Measurements from ENCODE around the gene MAU2. TPM values are rescaled to one million over a fixed set of nuclear protein-coding genes. Genes with fewer than 3 reads are reported as not detected.

Gene MAU2
- total RNA-seq, 2 experiments from 2014 or later = 68.8 to 76.9 TPM

- DNase-seq = peak; percentile 21
- peaks cover 35% of the 10 kb centered on the region for H3K36me3 Mint-ChIP-seq (ENCODE audit: low read depth)
- H3K4me1 Mint-ChIP-seq = peaks cover 43% of the 10 kb centered on the region
- H3K4me3 Mint-ChIP-seq = peak overlapping the region; percentile 95
- no peaks in the 10 kb centered on the region for H3K27me3 Mint-ChIP-seq
- POLR2A ChIA-PET = interaction anchor here (0.8 to 1.1 kb wide), 3 partner anchors 12 to 402 kb away, joined by 3 to 4 read pairs (median 3); partner anchors contain the start of genes COPE and DDX49
- no peaks in the 10 kb centered on the region for H3K9me3 Mint-ChIP-seq
- CTCF ChIA-PET = interaction anchor here (1.2 kb wide), 1 partner anchor 170 kb away, joined by 8 read pairs; no protein-coding TSS in a partner anchor
- peak overlapping the region; percentile 79 for H3K27ac Mint-ChIP-seq
Measured at GRCh38 chr19:19321141-19321577, 530 bp downstream of the MAU2 start.

GRCh38 chr19:19324059-19324770 lies 3.6 kb downstream of the MAU2 start:
- ChIA-PET CTCF (interaction anchor here (1.9 kb wide), 1 partner anchor 165 kb away, joined by 5 read pairs; no protein-coding TSS in a partner anchor), POLR2A (interaction anchor here (1.5 kb wide), 1 partner anchor 133 kb away, joined by 4 read pairs; no protein-coding TSS in a partner anchor)
- no peak overlapping the region for H3K4me3 Mint-ChIP-seq
- H3K36me3 Mint-ChIP-seq (ENCODE audit: low read depth) = peaks cover 49% of the 10 kb centered on the region
- H3K4me1 Mint-ChIP-seq = peaks cover 43% of the 10 kb centered on the region
- H3K9me3 Mint-ChIP-seq = no peaks in the 10 kb centered on the region
- no peaks in the 10 kb centered on the region for H3K27me3 Mint-ChIP-seq
- H3K27ac Mint-ChIP-seq = no peak overlapping the region
- DNase-seq = no peak

DNA sequence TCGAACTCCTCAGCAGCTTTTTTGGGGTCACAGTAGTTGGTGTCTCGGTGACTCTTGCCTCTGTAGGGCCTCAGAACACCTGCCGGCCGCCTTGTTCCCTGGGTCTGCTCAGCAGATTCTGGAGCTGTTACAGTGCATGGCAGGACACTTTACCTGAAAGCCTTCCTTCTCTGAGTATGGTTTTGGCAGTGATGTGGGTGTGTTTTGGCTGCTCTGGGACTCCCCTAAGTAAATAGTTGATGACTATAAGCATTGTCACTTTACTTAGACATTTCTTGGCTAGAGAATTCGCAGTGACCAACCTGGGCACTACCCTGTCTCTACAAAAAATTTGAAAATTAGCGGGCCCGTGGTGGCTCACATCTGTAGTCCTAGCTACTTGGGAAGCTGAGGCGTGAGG lies 7.0 kb downstream of the MAU2 start:
- ChIA-PET CTCF (interaction anchor here (0.7 kb wide), 1 partner anchor 748 kb away, joined by 3 read pairs; no protein-coding TSS in a partner anchor), POLR2A (interaction anchor here (0.6 kb wide), 1 partner anchor 13 kb away, joined by 3 read pairs; no protein-coding TSS in a partner anchor)
- H3K27me3 Mint-ChIP-seq = no peaks in the 10 kb centered on the region
- H3K4me1 Mint-ChIP-seq = peaks cover 33% of the 10 kb centered on the region
- no peaks in the 10 kb centered on the region for H3K9me3 Mint-ChIP-seq
- no peak for DNase-seq
- no peak overlapping the region for H3K27ac Mint-ChIP-seq
- H3K36me3 Mint-ChIP-seq (ENCODE audit: low read depth) = peaks cover 54% of the 10 kb centered on the region
- no peak overlapping the region for H3K4me3 Mint-ChIP-seq

DNA sequence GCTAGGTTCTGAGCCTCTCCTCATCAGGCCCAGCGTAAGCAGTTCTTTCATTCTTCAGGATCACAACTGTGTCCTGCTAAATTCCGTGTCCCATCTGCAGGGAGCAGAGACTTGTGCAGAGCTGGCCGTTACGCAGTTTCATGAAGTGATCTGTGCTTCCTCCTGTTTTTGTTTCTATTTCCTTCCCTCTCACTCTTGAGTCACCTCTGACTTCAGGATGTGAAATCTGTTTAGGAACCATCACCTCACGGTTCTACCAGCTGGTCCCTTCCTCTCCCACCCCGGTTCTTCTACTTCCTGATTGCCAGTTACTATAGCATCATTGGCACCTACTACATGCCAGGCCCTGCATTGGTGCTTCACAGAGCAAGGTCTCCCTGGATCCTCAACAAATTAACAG lies 8.5 kb downstream of the MAU2 start:
- Mint-ChIP-seq H3K4me1 (peaks cover 26% of the 10 kb centered on the region), H3K27me3 (no peaks in the 10 kb centered on the region), H3K36me3 (ENCODE audit: low read depth) (peaks cover 49% of the 10 kb centered on the region), H3K27ac (peak overlapping the region; percentile 74), H3K9me3 (no peaks in the 10 kb centered on the region), H3K4me3 (no peak overlapping the region)
- no peak for DNase-seq
- ChIA-PET POLR2A (no interaction called here), CTCF (no interaction called here)

- Mint-ChIP-seq H3K27me3 (no peaks in the 10 kb centered on the region), H3K27ac (no peak overlapping the region), H3K4me1 (peaks cover 4% of the 10 kb centered on the region), H3K4me3 (no peak overlapping the region), H3K9me3 (no peaks in the 10 kb centered on the region), H3K36me3 (ENCODE audit: low read depth) (peaks cover 39% of the 10 kb centered on the region)
- ChIA-PET POLR2A (no interaction called here), CTCF (interaction anchor here (0.8 to 1.4 kb wide), 2 partner anchors 28 to 160 kb away, joined by 3 to 5 read pairs; no protein-coding TSS in a partner anchor)
- no peak for DNase-seq
Measured at GRCh38 chr19:19334063-19334988, 13.7 kb downstream of the MAU2 start.

DNA sequence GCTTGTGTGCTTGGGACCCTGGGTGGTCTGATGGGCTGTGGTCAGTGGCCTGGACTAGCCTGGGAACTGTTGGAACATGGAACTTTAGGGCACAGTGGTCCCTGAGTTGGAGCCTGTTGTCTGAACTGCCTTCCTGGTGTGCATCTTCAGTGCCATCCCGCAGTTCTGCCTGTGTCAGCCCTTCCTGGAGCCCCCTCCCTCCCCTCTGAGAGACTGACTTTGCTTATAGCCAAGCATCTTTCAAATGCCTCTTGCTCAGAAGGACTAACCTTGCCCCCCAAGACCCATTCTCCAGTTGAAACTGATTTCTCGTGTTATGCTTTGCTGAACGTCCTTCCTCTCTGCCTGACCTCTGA lies 14.3 kb downstream of the MAU2 start:
- peaks cover 37% of the 10 kb centered on the region for H3K36me3 Mint-ChIP-seq (ENCODE audit: low read depth)
- ChIA-PET CTCF (interaction anchor here (0.8 kb wide), 1 partner anchor 160 kb away, joined by 3 read pairs; no protein-coding TSS in a partner anchor), POLR2A (no interaction called here)
- no peak overlapping the region for H3K27ac Mint-ChIP-seq
- H3K27me3 Mint-ChIP-seq = no peaks in the 10 kb centered on the region
- no peak for DNase-seq
- H3K9me3 Mint-ChIP-seq = no peaks in the 10 kb centered on the region
- H3K4me1 Mint-ChIP-seq = peaks cover 2% of the 10 kb centered on the region
- H3K4me3 Mint-ChIP-seq = no peak overlapping the region

- no peak for DNase-seq
- H3K36me3 Mint-ChIP-seq (ENCODE audit: low read depth) = peaks cover 37% of the 10 kb centered on the region
Measured at GRCh38 chr19:19335408-19336158, 15.0 kb downstream of the MAU2 start.

GRCh38 chr19:19336597-19336996 lies 16.0 kb downstream of the MAU2 start:
- ChIA-PET CTCF (no interaction called here), POLR2A (no interaction called here)
- H3K27me3 Mint-ChIP-seq = no peaks in the 10 kb centered on the region
- H3K4me1 Mint-ChIP-seq = peaks cover under 1% of the 10 kb centered on the region
- peaks cover 40% of the 10 kb centered on the region for H3K36me3 Mint-ChIP-seq (ENCODE audit: low read depth)
- no peak overlapping the region for H3K27ac Mint-ChIP-seq
- no peaks in the 10 kb centered on the region for H3K9me3 Mint-ChIP-seq
- no peak for DNase-seq
- no peak overlapping the region for H3K4me3 Mint-ChIP-seq

More at GRCh38 chr19:19335408-19336158, 15.0 kb downstream of the MAU2 start:
- CTCF ChIA-PET = no interaction called here
- POLR2A ChIA-PET = no interaction called here
- Mint-ChIP-seq H3K9me3 (no peaks in the 10 kb centered on the region), H3K4me1 (peaks cover 2% of the 10 kb centered on the region), H3K27me3 (no peaks in the 10 kb centered on the region), H3K4me3 (no peak overlapping the region), H3K27ac (no peak overlapping the region)

DNA sequence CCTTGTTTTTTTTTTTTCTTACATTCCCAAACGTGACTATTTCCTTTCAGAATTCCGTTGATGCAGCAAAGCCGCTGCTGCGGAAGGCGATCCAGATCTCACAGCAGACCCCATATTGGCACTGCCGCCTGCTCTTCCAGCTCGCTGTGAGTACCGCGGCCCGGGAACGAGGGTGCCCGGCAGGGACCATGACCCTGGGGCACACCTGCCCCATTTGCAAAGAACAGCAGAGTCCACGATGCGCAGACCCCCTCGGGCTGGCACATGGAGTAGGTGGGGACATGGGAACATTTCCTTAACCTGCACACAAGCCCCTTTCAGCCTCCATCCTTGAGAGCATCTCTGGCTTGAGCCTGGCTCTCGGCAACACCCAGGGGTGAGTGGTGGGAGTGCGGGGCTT lies 16.5 kb downstream of the MAU2 start:
- no peak overlapping the region for H3K4me3 Mint-ChIP-seq
- H3K9me3 Mint-ChIP-seq = no peaks in the 10 kb centered on the region
- no peak for DNase-seq
- ChIA-PET POLR2A (no interaction called here), CTCF (no interaction called here)
- peaks cover 37% of the 10 kb centered on the region for H3K36me3 Mint-ChIP-seq (ENCODE audit: low read depth)
- no peak overlapping the region for H3K27ac Mint-ChIP-seq
- no peaks in the 10 kb centered on the region for H3K27me3 Mint-ChIP-seq
- no peaks in the 10 kb centered on the region for H3K4me1 Mint-ChIP-seq

GRCh38 chr19:19338082-19338481 lies 17.5 kb downstream of the MAU2 start:
- H3K27me3 Mint-ChIP-seq = no peaks in the 10 kb centered on the region
- no peaks in the 10 kb centered on the region for H3K4me1 Mint-ChIP-seq
- no peak overlapping the region for H3K4me3 Mint-ChIP-seq
- POLR2A ChIA-PET = interaction anchor here (0.6 kb wide), 1 partner anchor 12 kb away, joined by 3 read pairs; no protein-coding TSS in a partner anchor
- CTCF ChIA-PET = no interaction called here
- H3K27ac Mint-ChIP-seq = no peak overlapping the region
- no peaks in the 10 kb centered on the region for H3K9me3 Mint-ChIP-seq
- H3K36me3 Mint-ChIP-seq (ENCODE audit: low read depth) = peaks cover 38% of the 10 kb centered on the region
- no peak for DNase-seq

DNA sequence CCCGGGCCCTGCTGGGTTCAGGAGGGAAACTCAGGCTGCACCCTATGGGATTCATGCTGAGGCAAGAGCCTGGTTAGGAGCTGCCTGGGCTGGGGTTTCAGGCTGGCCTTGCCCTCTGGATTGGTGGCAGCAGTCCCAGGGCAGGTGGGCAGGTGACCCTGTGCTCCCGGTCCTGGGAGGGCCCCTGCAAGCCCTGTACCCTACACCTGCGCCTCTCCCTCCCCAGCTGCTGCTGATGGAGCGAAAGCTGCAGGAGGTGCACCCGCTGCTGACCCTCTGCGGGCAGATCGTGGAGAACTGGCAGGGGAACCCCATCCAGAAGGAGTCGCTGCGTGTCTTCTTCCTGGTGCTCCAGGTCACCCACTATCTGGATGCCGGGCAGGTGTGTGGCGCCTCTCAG lies 20.4 kb downstream of the MAU2 start:
- CTCF ChIA-PET = no interaction called here
- peaks cover 45% of the 10 kb centered on the region for H3K36me3 Mint-ChIP-seq (ENCODE audit: low read depth)
- POLR2A ChIA-PET = interaction anchor here (1.2 kb wide), 1 partner anchor 19 kb away, joined by 3 read pairs; no protein-coding TSS in a partner anchor

DNA sequence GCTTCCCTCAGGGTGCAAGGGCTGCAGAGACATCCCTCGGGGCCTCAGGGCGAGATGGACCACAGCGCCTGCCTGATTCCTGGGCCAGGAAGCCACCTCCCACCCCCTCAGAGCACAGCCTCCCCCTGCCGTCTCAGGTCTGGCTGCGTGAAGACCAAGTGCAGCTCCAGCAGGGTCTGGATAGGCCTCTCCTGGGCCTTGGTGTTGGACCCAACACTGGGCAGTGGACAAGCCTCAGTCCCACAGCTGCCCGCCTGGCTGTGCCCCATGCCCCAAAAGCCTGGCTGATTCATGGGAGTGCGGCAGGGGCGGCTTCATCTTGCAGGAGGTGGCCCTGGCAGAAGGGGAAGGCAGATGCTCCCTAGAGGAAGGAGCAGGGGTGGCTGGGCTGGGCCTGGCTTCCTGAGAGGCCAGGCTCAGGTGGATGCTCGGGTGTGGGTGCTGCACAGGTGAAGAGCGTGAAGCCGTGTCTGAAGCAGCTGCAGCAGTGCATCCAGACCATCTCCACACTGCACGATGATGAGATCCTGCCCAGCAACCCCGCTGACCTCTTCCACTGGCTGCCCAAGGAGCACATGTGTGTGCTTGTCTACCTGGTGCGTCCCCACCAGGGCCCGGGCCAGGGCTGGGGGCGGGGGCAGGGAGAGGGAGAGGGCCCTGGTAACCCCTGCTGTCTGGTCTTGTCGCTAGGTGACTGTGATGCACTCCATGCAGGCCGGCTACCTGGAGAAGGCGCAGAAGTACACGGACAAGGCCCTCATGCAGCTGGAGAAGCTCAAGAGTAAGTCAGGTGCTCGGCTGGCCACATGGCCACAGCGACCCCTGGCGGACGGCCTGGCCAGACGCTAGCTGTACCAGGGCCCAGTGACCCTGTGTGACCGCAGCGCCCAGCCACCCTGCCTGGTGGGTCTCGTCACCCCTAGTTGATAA lies 21.7 kb downstream of the MAU2 start:
- Mint-ChIP-seq H3K4me3 (no peak overlapping the region), H3K9me3 (no peaks in the 10 kb centered on the region), H3K27ac (no peak overlapping the region), H3K27me3 (no peaks in the 10 kb centered on the region), H3K4me1 (no peaks in the 10 kb centered on the region), H3K36me3 (ENCODE audit: low read depth) (peaks cover 49% of the 10 kb centered on the region)
- POLR2A ChIA-PET = no interaction called here
- CTCF ChIA-PET = no interaction called here
- DNase-seq = no peak

More for the DNA sequence above, 20.4 kb downstream of the MAU2 start:
- Mint-ChIP-seq H3K4me3 (no peak overlapping the region), H3K27me3 (no peaks in the 10 kb centered on the region), H3K9me3 (no peaks in the 10 kb centered on the region), H3K4me1 (no peaks in the 10 kb centered on the region), H3K27ac (no peak overlapping the region)
- no peak for DNase-seq

Data from activated CD4-positive, alpha-beta memory T cell treated with anti-CD3 and anti-CD28 coated beads, Interleukin-2, amount 10 ng/mL, durations not matched to agents 7 days and 5 days (primary cell).